Stimulated activated CD8-positive, alpha-beta memory T cell treated with anti-CD3 and anti-CD28 coated beads, Interleukin-12 subunit alpha, Interleukin-12 subunit beta, amount 100 ng/mL, for 24 hours (primary cell): Measurements from ENCODE around the gene ZDHHC12.
A peak's percentile ranks its signal among the peaks of the same experiment; 100 is the strongest.

Experiments
- DNase-seq: peaks from one replicate; pipeline ENCODE4 v3.0.0-alpha.2; 2020; ENCODE audit errors: extremely low read depth

The ZDHHC12 gene, protein sequence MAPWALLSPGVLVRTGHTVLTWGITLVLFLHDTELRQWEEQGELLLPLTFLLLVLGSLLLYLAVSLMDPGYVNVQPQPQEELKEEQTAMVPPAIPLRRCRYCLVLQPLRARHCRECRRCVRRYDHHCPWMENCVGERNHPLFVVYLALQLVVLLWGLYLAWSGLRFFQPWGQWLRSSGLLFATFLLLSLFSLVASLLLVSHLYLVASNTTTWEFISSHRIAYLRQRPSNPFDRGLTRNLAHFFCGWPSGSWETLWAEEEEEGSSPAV

DNA sequence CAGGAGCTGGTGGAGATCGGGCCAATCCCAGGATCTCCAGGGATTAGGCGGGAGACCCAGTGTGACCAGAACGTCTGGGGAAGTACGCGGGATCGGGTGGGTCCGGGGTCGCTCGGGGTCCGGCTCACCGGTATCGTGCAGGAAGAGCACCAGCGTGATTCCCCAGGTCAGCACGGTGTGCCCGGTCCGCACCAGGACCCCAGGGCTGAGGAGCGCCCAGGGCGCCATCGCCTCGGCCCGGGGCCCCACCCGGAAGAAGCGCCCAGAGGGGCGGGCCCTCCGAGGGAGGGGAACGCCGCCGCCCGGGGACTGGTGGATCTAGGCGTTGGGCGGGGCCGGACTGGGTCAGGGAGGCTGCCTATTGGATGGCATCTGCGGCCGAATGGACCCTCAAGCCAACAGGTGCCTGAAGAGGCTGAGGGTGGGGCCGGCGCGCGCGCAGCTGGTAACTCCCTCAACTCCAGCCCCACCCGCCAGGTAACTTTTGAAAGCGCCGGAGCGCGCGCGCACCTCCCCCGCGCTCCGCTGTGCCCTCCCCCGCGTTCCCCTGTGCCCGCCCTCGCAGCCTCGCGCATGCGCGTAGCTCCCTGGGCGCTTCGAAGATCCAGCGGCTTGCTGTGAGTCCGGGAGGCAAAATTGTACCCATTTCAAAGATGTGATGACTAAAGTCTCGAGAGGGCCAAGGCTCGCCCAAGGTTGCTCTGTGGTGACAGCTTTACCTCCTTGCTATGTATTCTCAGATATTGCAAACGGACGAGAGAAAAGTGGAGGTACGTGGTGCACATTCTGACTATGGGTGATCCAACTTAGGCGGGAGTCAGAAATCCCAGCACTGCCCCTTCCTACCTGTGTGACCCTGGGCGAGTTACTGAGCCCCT lies at the start of gene ZDHHC12:
TSS of gene ZDHHC12 (minus strand) at position 262 of the 878 bp plus-strand sequence. CDS start at position 228, 34 bp downstream.
- peak; percentile 98 for DNase-seq

- DNase-seq = no peak
Observed at GRCh38 chr9:128773049-128773448, 49.1 kb upstream of the ZDHHC12 start.

DNA sequence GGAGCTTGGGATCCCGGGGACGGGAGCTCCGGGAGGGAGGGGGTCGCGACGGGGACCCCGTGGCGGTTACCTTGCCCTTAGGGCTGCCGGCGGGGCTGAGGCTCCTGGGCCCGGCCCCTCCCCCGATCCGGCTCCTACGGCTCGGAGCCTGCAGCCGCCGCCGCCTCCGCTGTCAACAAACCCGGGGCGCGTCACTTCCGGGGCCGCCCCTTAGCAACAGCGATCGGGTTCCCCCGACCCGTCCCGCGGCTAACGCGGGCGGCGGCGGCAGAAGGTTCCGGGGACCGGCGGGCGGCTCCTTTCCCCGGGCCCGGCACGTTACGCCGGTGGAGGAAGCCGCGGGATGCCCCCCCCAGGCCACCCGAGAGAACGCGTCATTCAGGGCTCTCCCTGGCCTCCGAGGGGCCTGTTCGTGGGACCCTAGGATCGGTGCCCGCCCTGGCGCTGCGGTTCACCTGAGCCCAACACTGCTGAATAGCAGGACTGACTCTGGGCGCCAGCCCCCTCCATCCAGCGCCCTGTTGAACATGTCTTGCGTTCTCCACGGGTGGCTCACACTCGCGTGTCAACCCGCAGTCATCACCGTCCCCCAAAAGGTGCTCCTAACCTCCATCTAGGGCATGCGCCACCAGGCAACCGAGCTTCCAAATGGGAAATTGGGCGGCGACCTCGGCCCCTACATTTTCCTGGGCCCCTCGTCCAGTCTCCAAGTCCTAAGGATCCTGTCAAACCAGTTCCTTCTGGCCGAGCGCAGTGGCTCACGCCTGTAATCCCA lies 48.0 kb upstream of the ZDHHC12 start, which contains the start of gene ZER1:
TSS of gene ZER1 (minus strand) at position 183 of the 775 bp plus-strand sequence. CDS start 16,362 bp downstream, outside the sequence.
- peak; percentile 87 for DNase-seq

DNA sequence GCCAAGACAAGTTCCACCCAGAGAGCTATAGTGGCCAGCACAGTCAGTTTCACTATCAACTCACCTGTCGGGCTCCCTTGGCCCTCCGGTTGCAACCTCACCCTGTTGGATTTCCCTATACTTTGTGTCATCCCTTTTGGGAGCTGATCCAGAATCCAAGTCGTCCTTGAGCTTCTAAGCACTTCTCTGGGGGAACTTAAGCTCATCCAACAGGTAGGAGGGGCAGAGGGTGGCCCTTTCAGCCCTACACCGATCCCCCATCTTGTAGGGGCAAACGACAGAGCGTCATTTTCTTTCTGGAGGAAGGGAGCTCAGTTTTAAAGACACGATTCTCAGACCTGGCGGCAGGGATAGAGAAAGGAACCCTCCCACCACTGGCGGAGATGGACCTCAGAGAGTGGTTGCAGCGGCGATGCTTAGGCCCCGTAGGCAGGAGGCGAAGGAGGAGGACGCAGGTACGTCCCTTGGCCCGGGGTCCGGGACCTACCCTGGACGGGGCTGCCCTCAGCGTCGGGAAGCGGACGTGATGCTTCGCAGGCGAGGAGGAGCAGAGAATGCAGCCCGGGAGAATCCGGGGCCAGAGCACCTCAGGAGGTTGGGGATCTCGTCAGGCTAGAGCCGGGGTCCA lies 47.3 kb upstream of the ZDHHC12 start:
- DNase-seq = no peak

GRCh38 chr9:128770286-128771030 lies 46.5 kb upstream of the ZDHHC12 start:
- DNase-seq = no peak

DNA sequence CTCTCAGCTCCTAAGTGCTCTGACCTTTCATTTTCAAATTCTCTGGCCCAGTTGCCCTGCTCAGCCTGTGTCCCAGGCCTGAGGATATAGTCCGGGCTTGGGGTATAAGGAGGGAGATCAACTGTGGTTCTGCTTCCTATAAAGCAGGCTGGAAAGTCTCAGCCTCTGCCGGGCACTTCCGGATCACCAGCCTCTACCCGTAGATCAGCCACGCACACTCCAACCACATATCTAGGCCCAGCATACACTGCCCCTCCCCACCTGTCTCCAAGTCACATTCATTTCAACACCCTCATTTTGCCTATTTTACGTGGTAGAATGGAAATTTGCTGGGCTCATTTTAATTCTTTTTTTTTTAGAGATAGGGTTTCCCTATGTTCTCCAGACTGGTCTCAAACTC lies 44.7 kb upstream of the ZDHHC12 start:
- no peak for DNase-seq

DNA sequence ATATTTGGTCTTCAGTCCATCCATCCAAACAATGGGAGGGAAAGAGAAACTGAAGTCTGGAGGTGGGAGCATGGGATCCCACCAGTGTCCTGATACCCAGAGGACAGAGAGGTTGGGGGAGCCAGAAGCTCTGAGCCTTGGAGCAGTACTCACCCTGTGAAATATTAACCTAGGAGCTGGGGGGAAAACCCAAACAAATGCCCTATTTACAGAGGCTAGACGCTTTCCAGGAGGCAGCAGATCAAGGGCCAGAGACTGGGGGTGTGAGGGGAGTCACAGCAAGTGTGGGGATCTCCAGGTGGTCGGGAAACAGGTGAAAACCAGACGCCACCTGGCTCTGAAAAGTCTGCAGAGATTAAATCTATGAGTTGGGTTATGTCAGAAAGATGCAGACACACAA lies 41.6 kb upstream of the ZDHHC12 start:
- DNase-seq = no peak

DNA sequence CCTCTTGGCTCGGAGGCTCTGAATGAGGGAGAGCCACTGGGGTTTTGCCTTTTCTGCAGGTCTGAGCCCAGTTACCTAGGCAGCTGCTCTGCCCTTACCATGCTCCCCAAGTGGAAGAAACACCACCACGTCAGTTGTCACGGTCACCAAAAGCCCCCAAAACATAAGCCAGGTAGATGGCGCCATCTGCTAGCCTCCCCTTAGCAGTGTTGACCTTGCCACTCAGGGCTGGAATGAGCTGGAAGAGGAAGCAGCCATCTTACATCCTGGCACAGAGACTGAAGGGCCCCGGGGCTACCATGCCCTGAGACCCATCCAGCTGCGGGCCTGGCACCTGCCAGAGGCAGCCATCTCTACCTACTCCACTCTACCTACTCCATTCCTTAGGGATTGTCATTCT lies 40.4 kb upstream of the ZDHHC12 start:
- no peak for DNase-seq

DNA sequence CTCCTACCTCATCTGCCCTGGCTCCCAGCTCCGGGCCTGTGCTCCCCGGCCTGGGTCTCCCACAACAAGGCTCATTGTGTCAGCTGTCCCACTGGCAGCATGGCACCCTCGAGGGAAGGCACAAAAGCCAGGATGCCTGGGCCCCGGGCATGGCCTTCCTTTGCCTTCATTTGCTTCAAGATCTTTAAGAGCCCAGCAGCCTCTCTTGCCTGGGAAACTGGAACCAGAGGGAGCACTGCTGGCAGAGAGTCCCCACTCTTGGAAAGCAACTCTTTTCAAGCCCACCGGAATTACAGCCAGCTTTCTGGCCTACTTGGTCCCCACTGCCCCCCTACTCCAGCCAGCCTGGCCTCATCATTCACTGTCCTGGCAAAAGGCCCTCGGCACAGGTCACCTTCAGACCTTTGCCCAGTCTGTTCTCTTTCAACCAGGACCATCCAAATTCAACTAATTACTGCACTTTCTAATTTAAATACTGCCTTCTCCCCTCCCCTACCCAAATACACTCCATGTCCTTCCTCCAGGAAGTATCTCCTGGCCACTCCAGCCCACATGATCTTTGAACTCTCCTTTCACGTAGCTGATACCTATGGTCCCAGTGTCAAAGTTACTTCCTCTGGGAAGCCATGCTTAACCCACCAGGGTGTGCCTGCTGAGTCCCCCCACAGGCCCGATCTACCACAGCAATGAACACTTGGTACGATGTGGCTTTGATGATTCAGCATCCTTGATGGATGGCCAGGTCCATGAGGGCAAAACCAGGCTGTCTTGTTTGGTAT lies 38.9 kb upstream of the ZDHHC12 start:
- DNase-seq = no peak

GRCh38 chr9:128757602-128758001 lies 33.7 kb upstream of the ZDHHC12 start:
- DNase-seq = no peak

DNA sequence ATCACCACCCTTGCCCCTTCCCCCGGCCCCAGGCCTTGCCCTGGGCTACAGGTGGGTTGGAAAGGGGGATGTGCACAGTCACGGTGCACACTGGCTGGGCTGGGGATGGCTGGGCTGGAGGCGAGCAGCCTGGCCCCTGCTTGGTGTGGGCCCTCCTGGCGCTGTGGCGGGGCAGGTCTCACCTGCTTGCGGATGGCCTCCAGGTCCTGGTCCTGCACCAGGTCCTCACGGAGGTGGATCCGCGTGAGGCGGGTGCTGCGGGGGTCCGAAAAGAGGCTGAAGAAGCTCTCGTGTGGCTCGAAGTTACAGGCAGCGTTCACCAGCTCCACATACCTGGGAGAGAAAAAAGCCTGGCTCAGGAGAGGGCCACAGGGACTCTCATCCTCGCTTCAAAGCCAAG lies 29.7 kb upstream of the ZDHHC12 start:
- DNase-seq = no peak

GRCh38 chr9:128750926-128751595 lies 27.1 kb upstream of the ZDHHC12 start:
- no peak for DNase-seq

DNA sequence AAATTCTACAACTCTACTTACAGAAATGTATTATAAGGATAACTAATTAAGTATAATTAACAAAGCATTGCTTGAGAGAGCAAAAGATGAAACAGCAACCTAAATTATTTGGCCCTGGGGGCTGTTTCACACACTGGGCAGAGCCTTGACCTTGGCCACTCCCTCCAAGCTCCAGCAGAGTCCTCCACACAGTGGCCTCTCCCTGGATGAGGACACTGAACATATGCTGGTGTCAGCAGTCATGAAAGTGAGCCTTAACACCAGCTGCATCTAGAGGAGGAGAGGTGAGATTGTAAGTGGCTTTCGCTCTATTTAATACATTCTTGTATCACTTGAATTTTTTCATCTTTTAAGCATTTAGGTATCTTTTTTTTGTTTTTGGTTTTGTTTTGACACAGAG lies 23.3 kb upstream of the ZDHHC12 start:
- no peak for DNase-seq

DNA sequence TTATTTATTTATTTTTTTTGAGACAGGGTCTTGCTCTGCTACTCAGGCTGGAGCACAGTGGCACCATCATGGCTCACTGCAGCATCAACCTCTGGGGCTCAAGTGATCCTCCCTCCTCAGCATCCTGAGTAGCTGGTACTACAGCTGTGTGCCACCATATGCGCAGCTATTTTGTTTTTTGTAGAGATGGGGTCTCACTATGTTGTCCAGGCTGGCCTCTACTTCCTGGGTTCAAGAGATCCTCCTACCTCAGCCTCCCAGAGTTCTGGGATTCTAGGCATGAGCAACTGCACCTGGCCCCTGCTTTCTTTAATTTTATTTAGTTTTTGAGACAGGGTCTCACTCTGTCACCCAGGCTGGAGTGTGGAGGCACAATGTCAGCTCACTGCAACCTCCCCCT lies 19.5 kb upstream of the ZDHHC12 start:
- DNase-seq = no peak

DNA sequence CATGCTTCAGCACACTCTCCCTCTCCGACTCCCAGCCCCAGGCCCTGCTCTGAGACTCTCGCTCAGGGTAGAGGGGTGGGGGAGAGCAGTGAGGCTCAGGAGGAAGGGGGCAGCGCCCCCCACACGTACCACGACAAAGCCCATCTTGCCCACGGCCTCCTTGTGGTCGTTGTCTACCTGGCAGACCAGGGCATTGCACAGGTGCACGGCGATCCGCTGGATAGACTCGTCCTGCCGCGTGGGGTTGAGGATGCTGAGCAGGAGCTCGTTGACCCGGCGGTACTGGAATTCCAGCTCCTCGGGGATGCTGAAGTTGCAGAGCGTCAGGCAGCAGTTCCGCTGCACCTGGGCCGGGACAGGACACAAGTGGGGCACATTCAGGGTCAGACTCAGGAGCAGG lies 18.5 kb upstream of the ZDHHC12 start:
- DNase-seq = no peak

DNA sequence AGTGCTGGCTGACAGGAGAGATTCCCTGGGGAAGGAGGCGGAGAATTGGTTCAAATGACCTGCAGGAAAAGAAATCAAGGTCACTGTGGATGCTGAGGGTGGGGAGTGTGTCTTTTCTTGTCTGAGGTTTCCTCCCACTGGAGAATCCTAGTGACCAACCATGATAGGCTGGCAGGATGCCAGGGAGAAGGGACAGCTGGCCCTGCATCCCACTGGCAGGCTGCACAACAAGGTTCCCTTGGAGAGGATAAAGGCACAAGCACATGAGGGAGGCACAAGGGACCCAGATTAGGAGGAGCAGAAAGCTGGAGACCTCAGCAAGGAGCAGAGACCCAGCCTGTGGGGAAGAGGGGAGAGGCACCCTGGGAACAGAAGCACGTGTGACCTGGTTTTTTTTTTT lies 11.4 kb upstream of the ZDHHC12 start:
- DNase-seq = no peak

GRCh38 chr9:128733256-128733655 lies 9.3 kb upstream of the ZDHHC12 start:
- no peak for DNase-seq

GRCh38 chr9:128732576-128732975 lies 8.6 kb upstream of the ZDHHC12 start:
- DNase-seq = no peak

- no peak for DNase-seq
Observed at GRCh38 chr9:128731691-128732090, 7.8 kb upstream of the ZDHHC12 start.

GRCh38 chr9:128731093-128731492 lies 7.2 kb upstream of the ZDHHC12 start:
- no peak for DNase-seq
